Right lobe of liver (tissue), 4 donors: Measurements from ENCODE around the gene CDC16.
A peak's percentile ranks its signal among the peaks of the same experiment; 100 is the strongest.

Experiments used
- POLR2A ChIP-seq: fragments of 450-650 bp; IDR thresholded peaks from one replicate; pipeline ENCODE4 v1.6.1; 2017; ENCODE audit warnings: antibody characterized with exemption, mild to moderate bottlenecking
- TF ChIP-seq, protein P1 (sequence below), 4 donors: fragments of 200-600 bp in 3 of 4; fragments of 450-650 bp in 1 of 4; IDR thresholded peaks; one replicate each; pipeline versions ENCODE4 v1.5.1 to v1.8.0; 2016 to 2022; ENCODE audit warnings: antibody characterized with exemption in 4 of 4, mild to moderate bottlenecking in 2 of 4
- donor health status: DM: no; HTN: no; CAD: no.
- donor health status: DM: no; HTN: no; CAD: no.
- donor health status: DM: no; HTN: yes; CAD: no.

GRCh38 chr13:114226699-114227323, 7.9 kb upstream of the CDC16 start:
- no peak for TF ChIP-seq POLR2A
- TF ChIP-seq, protein P1, sequence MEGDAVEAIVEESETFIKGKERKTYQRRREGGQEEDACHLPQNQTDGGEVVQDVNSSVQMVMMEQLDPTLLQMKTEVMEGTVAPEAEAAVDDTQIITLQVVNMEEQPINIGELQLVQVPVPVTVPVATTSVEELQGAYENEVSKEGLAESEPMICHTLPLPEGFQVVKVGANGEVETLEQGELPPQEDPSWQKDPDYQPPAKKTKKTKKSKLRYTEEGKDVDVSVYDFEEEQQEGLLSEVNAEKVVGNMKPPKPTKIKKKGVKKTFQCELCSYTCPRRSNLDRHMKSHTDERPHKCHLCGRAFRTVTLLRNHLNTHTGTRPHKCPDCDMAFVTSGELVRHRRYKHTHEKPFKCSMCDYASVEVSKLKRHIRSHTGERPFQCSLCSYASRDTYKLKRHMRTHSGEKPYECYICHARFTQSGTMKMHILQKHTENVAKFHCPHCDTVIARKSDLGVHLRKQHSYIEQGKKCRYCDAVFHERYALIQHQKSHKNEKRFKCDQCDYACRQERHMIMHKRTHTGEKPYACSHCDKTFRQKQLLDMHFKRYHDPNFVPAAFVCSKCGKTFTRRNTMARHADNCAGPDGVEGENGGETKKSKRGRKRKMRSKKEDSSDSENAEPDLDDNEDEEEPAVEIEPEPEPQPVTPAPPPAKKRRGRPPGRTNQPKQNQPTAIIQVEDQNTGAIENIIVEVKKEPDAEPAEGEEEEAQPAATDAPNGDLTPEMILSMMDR (IDR thresholded peaks at IDR 0.05): peak; percentile 84 to 97 (median 88)
